Measurements from ENCODE around the gene GFRA1.

Gene GFRA1

DNA sequence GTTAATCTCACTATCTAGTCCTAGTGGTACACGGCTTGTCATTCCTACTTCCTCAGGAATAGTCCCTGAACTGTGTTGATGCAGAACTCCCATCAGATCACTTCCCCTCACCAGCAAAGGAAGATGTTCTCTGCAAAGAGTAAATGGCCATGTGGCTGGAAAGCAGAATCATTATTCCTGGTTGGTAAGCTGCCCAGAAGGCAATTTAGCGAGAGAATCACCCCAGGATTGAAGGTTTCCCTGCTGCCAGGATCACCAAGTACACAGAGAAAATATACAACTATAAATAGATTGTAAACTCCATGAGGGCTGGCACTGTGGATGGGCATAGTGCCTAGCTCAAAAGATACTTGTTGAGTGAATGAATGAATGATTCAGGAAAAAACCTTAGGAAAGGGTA is 115.0 kb downstream of the GFRA1 start:
- peaks cover 4 to 10% of the 10 kb centered on the region in 2 donors for H3K4me1 ChIP-seq (ENCODE audit: control insufficient read depth in 2 of 2, insufficient read depth in 1 of 2, low read depth in 1 of 2, low read length in 2 of 2)
- H3K23ac ChIP-seq (ENCODE audit: low read depth, low read length, poor library complexity): no peak overlapping the region
- no peak overlapping the region for H3K4me2 ChIP-seq (ENCODE audit: insufficient read depth, low read length, poor library complexity, severe bottlenecking)
- H3K79me1 ChIP-seq (ENCODE audit: low read depth, low read length): no peaks in the 10 kb centered on the region
- no peaks in the 10 kb centered on the region for H3K27me3 ChIP-seq (ENCODE audit: control insufficient read depth in 3 of 3, insufficient read depth in 3 of 3, low read depth in 1 of 3, low read length in 3 of 3)
- no peak overlapping the region for H2BK120ac ChIP-seq (ENCODE audit: low read depth, low read length)
- no peak for DNase-seq (ENCODE audit: low spot score)
- no peak overlapping the region for H2BK5ac ChIP-seq (ENCODE audit: low read length)
- H3K9me3 ChIP-seq (replicated peaks in 1 of 2; ENCODE audit: control insufficient read depth in 2 of 2, insufficient read depth in 1 of 2, low read depth in 1 of 2, low read length in 2 of 2): peaks cover 0 to 6% of the 10 kb centered on the region in 2 donors
- H2BK12ac ChIP-seq (ENCODE audit: low read length): no peak overlapping the region
- no peak overlapping the region for H3K14ac ChIP-seq (ENCODE audit: low read length)
- H3K4me3 ChIP-seq (ENCODE audit: low read length in 2 of 2): no peak overlapping the region
- no peak overlapping the region for H4K8ac ChIP-seq (ENCODE audit: low read depth, low read length)
- H3K18ac ChIP-seq (ENCODE audit: low read length): no peak overlapping the region
- H2BK15ac ChIP-seq (ENCODE audit: low read length): no peak overlapping the region
- no peak overlapping the region for H3K27ac ChIP-seq (replicated peaks; ENCODE audit: low read length)
- H3K4ac ChIP-seq (ENCODE audit: low read length): no peak overlapping the region
- no peak overlapping the region for H4K91ac ChIP-seq (ENCODE audit: low read depth, low read length, poor library complexity)
- no peak overlapping the region for H2AFZ ChIP-seq (ENCODE audit: low read length)
- no peak overlapping the region for H3K9ac ChIP-seq (ENCODE audit: low read depth, low read length, poor library complexity)
- no peaks in the 10 kb centered on the region for H3K36me3 ChIP-seq (replicated peaks in 1 of 2; ENCODE audit: control insufficient read depth in 2 of 2, insufficient read depth in 2 of 2, low read length in 2 of 2)
- no peak overlapping the region for H2AK5ac ChIP-seq (ENCODE audit: low read depth, low read length)
- no CpG with 5 or more reads among the region's 2 CpGs for WGBS, 2 donors (ENCODE audit: extremely low coverage in 2 of 2, insufficient read length in 2 of 2, insufficient replicate concordance in 1 of 2)

GRCh38 chr10:116157485-116157884 is 115.5 kb downstream of the GFRA1 start:
- Histone ChIP-seq H3K4me3 (ENCODE audit: low read length in 2 of 2) (no peak overlapping the region), H3K36me3 (replicated peaks in 1 of 2; ENCODE audit: control insufficient read depth in 2 of 2, insufficient read depth in 2 of 2, low read length in 2 of 2) (no peaks in the 10 kb centered on the region), H3K79me1 (ENCODE audit: low read depth, low read length) (no peaks in the 10 kb centered on the region), H2BK12ac (ENCODE audit: low read length) (no peak overlapping the region), H2AK5ac (ENCODE audit: low read depth, low read length) (no peak overlapping the region), H3K18ac (ENCODE audit: low read length) (no peak overlapping the region), H3K27me3 (ENCODE audit: control insufficient read depth in 3 of 3, insufficient read depth in 3 of 3, low read depth in 1 of 3, low read length in 3 of 3) (no peaks in the 10 kb centered on the region), H3K4me1 (ENCODE audit: control insufficient read depth in 2 of 2, insufficient read depth in 1 of 2, low read depth in 1 of 2, low read length in 2 of 2) (peaks cover 4 to 10% of the 10 kb centered on the region in 2 donors), H3K9ac (ENCODE audit: low read depth, low read length, poor library complexity) (no peak overlapping the region), H2AFZ (ENCODE audit: low read length) (no peak overlapping the region), H3K9me3 (replicated peaks in 1 of 2; ENCODE audit: control insufficient read depth in 2 of 2, insufficient read depth in 1 of 2, low read depth in 1 of 2, low read length in 2 of 2) (peaks cover 0 to 6% of the 10 kb centered on the region in 2 donors), H2BK120ac (ENCODE audit: low read depth, low read length) (no peak overlapping the region), H3K27ac (replicated peaks; ENCODE audit: low read length) (no peak overlapping the region), H3K14ac (ENCODE audit: low read length) (no peak overlapping the region), H3K4me2 (ENCODE audit: insufficient read depth, low read length, poor library complexity, severe bottlenecking) (no peak overlapping the region), H4K8ac (ENCODE audit: low read depth, low read length) (no peak overlapping the region), H2BK5ac (ENCODE audit: low read length) (no peak overlapping the region), H2BK15ac (ENCODE audit: low read length) (no peak overlapping the region), H4K91ac (ENCODE audit: low read depth, low read length, poor library complexity) (no peak overlapping the region), H3K23ac (ENCODE audit: low read depth, low read length, poor library complexity) (no peak overlapping the region), H3K4ac (ENCODE audit: low read length) (no peak overlapping the region)
- no CpG with 5 or more reads among the region's 1 CpG for WGBS, 2 donors (ENCODE audit: extremely low coverage in 2 of 2, insufficient read length in 2 of 2, insufficient replicate concordance in 1 of 2)
- no peak for DNase-seq (ENCODE audit: low spot score)

GRCh38 chr10:116156819-116157218 is 116.2 kb downstream of the GFRA1 start:
- WGBS, 2 donors (ENCODE audit: extremely low coverage in 2 of 2, insufficient read length in 2 of 2, insufficient replicate concordance in 1 of 2): no CpG with 5 or more reads among the region's 5 CpGs
- H3K23ac ChIP-seq (ENCODE audit: low read depth, low read length, poor library complexity): no peak overlapping the region
- H4K8ac ChIP-seq (ENCODE audit: low read depth, low read length): no peak overlapping the region

DNA sequence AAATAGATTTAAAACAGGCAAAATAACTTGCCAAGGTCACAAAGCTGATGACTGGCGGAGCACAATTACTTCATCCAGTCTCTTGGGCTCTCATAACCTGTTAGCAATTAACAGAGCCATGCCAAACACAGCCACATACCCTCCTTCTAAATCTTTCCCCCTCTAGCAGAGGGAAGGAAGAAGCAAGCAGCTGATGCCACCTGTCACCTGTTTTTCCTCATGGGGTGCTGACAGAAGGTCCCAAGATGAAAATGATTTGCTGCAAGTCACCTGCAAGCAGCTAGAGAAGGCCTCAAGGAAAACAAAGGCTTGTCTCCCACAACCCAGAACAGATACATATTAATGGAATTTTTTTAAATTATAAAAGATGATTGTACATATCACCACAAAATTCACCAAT is 117.8 kb downstream of the GFRA1 start:
- WGBS, 2 donors (ENCODE audit: extremely low coverage in 2 of 2, insufficient read length in 2 of 2, insufficient replicate concordance in 1 of 2): no CpG with 5 or more reads among the region's 1 CpG
- Histone ChIP-seq H3K4me1 (ENCODE audit: control insufficient read depth in 2 of 2, insufficient read depth in 1 of 2, low read depth in 1 of 2, low read length in 2 of 2) (peaks cover 4 to 10% of the 10 kb centered on the region in 2 donors), H3K36me3 (replicated peaks in 1 of 2; ENCODE audit: control insufficient read depth in 2 of 2, insufficient read depth in 2 of 2, low read length in 2 of 2) (no peaks in the 10 kb centered on the region), H2BK12ac (ENCODE audit: low read length) (no peak overlapping the region), H3K27me3 (ENCODE audit: control insufficient read depth in 3 of 3, insufficient read depth in 3 of 3, low read depth in 1 of 3, low read length in 3 of 3) (no peaks in the 10 kb centered on the region), H2BK5ac (ENCODE audit: low read length) (no peak overlapping the region), H3K79me1 (ENCODE audit: low read depth, low read length) (no peaks in the 10 kb centered on the region), H2AFZ (ENCODE audit: low read length) (no peak overlapping the region), H4K91ac (ENCODE audit: low read depth, low read length, poor library complexity) (no peak overlapping the region), H3K9me3 (replicated peaks in 1 of 2; ENCODE audit: control insufficient read depth in 2 of 2, insufficient read depth in 1 of 2, low read depth in 1 of 2, low read length in 2 of 2) (peaks cover 0 to 3% of the 10 kb centered on the region in 2 donors), H3K4me2 (ENCODE audit: insufficient read depth, low read length, poor library complexity, severe bottlenecking) (no peak overlapping the region), H4K8ac (ENCODE audit: low read depth, low read length) (no peak overlapping the region), H3K9ac (ENCODE audit: low read depth, low read length, poor library complexity) (no peak overlapping the region), H3K4ac (ENCODE audit: low read length) (no peak overlapping the region), H3K27ac (replicated peaks; ENCODE audit: low read length) (no peak overlapping the region), H3K4me3 (ENCODE audit: low read length in 2 of 2) (no peak overlapping the region), H3K18ac (ENCODE audit: low read length) (no peak overlapping the region), H3K23ac (ENCODE audit: low read depth, low read length, poor library complexity) (no peak overlapping the region), H2BK15ac (ENCODE audit: low read length) (no peak overlapping the region), H2AK5ac (ENCODE audit: low read depth, low read length) (no peak overlapping the region), H2BK120ac (ENCODE audit: low read depth, low read length) (no peak overlapping the region), H3K14ac (ENCODE audit: low read length) (no peak overlapping the region)
- no peak for DNase-seq (ENCODE audit: low spot score)

More at GRCh38 chr10:116156819-116157218, 116.2 kb downstream of the GFRA1 start:
- Histone ChIP-seq H2AFZ (ENCODE audit: low read length) (no peak overlapping the region), H3K79me1 (ENCODE audit: low read depth, low read length) (no peaks in the 10 kb centered on the region), H3K4me2 (ENCODE audit: insufficient read depth, low read length, poor library complexity, severe bottlenecking) (no peak overlapping the region), H2BK5ac (ENCODE audit: low read length) (no peak overlapping the region), H3K9ac (ENCODE audit: low read depth, low read length, poor library complexity) (no peak overlapping the region), H4K91ac (ENCODE audit: low read depth, low read length, poor library complexity) (no peak overlapping the region), H3K27ac (replicated peaks; ENCODE audit: low read length) (no peak overlapping the region), H3K14ac (ENCODE audit: low read length) (no peak overlapping the region), H2BK120ac (ENCODE audit: low read depth, low read length) (no peak overlapping the region), H3K4me3 (ENCODE audit: low read length in 2 of 2) (no peak overlapping the region), H2BK15ac (ENCODE audit: low read length) (no peak overlapping the region), H3K36me3 (replicated peaks in 1 of 2; ENCODE audit: control insufficient read depth in 2 of 2, insufficient read depth in 2 of 2, low read length in 2 of 2) (no peaks in the 10 kb centered on the region), H3K4me1 (ENCODE audit: control insufficient read depth in 2 of 2, insufficient read depth in 1 of 2, low read depth in 1 of 2, low read length in 2 of 2) (peaks cover 4 to 10% of the 10 kb centered on the region in 2 donors), H3K9me3 (replicated peaks in 1 of 2; ENCODE audit: control insufficient read depth in 2 of 2, insufficient read depth in 1 of 2, low read depth in 1 of 2, low read length in 2 of 2) (peaks cover 0 to 6% of the 10 kb centered on the region in 2 donors), H3K27me3 (ENCODE audit: control insufficient read depth in 3 of 3, insufficient read depth in 3 of 3, low read depth in 1 of 3, low read length in 3 of 3) (no peaks in the 10 kb centered on the region), H2AK5ac (ENCODE audit: low read depth, low read length) (no peak overlapping the region), H3K4ac (ENCODE audit: low read length) (no peak overlapping the region), H2BK12ac (ENCODE audit: low read length) (no peak overlapping the region), H3K18ac (ENCODE audit: low read length) (no peak overlapping the region)
- DNase-seq (ENCODE audit: low spot score): no peak
